GM10847 (cell line): Measurements from ENCODE around the gene PEPD.

Experiments
- POLR2A ChIP-seq: IDR thresholded peaks from 2 replicates; pipeline ENCODE4 v1.6.1; 2011; ENCODE audit not compliant: insufficient read length; ENCODE audit errors: extremely low read depth

Gene PEPD

GRCh38 chr19:33477781-33478180, 43.8 kb downstream of the PEPD start:
- no peak for TF ChIP-seq POLR2A

- no peak for TF ChIP-seq POLR2A
These were observed 45.4 kb downstream of the PEPD start for GRCh38 chr19:33476151-33476707.

GRCh38 chr19:33473653-33474305, 47.8 kb downstream of the PEPD start:
- TF ChIP-seq POLR2A: no peak

- no peak for TF ChIP-seq POLR2A
These were observed 48.6 kb downstream of the PEPD start for GRCh38 chr19:33472691-33473652.

GRCh38 chr19:33472226-33472625, 49.4 kb downstream of the PEPD start:
- TF ChIP-seq POLR2A: no peak

- TF ChIP-seq POLR2A: no peak
These were observed 50.2 kb downstream of the PEPD start for GRCh38 chr19:33471111-33471996.

GRCh38 chr19:33470686-33471085, 50.9 kb downstream of the PEPD start:
- TF ChIP-seq POLR2A: no peak

- TF ChIP-seq POLR2A: no peak
These were observed 51.6 kb downstream of the PEPD start for GRCh38 chr19:33470040-33470330.

GRCh38 chr19:33469171-33470039, 52.2 kb downstream of the PEPD start:
- TF ChIP-seq POLR2A: no peak

GRCh38 chr19:33468361-33469170, 53.0 kb downstream of the PEPD start:
- TF ChIP-seq POLR2A: no peak

- no peak for TF ChIP-seq POLR2A
These were observed 53.7 kb downstream of the PEPD start for GRCh38 chr19:33467851-33468250.

- TF ChIP-seq POLR2A: no peak
These were observed 55.8 kb downstream of the PEPD start for GRCh38 chr19:33465834-33466233.

- no peak for TF ChIP-seq POLR2A
These were observed 56.2 kb downstream of the PEPD start for GRCh38 chr19:33465371-33465770.
